ENCODE data around the gene GAL3ST1.

DNA sequence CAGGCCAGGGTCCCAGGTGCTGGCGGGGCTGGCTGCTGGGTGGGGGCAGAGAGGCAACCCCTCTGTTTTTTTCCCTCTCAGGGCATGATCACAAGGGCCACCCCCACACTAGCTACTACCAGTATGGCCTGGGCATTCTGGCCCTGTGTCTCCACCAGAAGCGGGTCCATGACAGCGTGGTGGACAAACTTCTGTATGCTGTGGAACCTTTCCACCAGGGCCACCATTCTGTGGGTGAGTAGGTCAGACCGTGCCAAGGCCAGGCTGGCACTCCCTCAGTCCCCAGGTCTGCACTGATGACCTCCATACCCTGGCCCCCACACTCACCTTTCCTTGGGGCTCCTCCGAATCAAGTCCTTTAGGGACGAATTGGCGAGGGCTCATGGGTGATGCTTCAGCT is 39.8 kb upstream of the GAL3ST1 start:
- TF ChIP-seq EZH2 (IDR thresholded peaks at IDR 0.05; ENCODE audit: low read length, missing control alignments) = no peak
- TF ChIP-seq, protein P1, sequence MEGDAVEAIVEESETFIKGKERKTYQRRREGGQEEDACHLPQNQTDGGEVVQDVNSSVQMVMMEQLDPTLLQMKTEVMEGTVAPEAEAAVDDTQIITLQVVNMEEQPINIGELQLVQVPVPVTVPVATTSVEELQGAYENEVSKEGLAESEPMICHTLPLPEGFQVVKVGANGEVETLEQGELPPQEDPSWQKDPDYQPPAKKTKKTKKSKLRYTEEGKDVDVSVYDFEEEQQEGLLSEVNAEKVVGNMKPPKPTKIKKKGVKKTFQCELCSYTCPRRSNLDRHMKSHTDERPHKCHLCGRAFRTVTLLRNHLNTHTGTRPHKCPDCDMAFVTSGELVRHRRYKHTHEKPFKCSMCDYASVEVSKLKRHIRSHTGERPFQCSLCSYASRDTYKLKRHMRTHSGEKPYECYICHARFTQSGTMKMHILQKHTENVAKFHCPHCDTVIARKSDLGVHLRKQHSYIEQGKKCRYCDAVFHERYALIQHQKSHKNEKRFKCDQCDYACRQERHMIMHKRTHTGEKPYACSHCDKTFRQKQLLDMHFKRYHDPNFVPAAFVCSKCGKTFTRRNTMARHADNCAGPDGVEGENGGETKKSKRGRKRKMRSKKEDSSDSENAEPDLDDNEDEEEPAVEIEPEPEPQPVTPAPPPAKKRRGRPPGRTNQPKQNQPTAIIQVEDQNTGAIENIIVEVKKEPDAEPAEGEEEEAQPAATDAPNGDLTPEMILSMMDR (conservative IDR thresholded peaks at IDR 0.05 in 1 of 2, IDR thresholded peaks at IDR 0.05 in 1 of 2; ENCODE audit: low read depth in 1 of 2, low read length in 2 of 2) = no peak
